PC-3 (cell line): Measurements from ENCODE around the gene SIDT1. TPM values are rescaled to one million over a fixed set of nuclear protein-coding genes. Genes with fewer than 3 reads are reported as not detected.

Experiments
- ATAC-seq: fragments of 200-7000 bp; cut with Tn5 transposase; 2 replicates; pipeline ENCODE4 v1.9.1; 2020; ENCODE audit warnings: mild to moderate bottlenecking, moderate library complexity
- BruUV-seq: library from RNA; stranded (reverse); fragments of 400-500 nt; replicated peaks from 2 replicates; lab custom pipeline; 2021; lab: Mats Ljungman, UMichigan
- CTCF ChIA-PET: fragments of 300-600 bp; sonication (Branson Sonifier 250); formaldehyde crosslinking; loops from one replicate; lab custom pipeline; 2022; ENCODE audit warnings: antibody characterized with exemption; lab: Charles Lee
- POLR2A ChIA-PET: fragments of 300-600 bp; sonication (Branson Sonifier 250); formaldehyde crosslinking; loops from one replicate; lab custom pipeline; 2022; ENCODE audit warnings: antibody characterized with exemption; ENCODE audit not compliant: unreplicated experiment; lab: Charles Lee
- DNase-seq: peaks from one replicate; pipeline ENCODE4 v3.0.0-alpha.2; 2015
- H2AFZ ChIP-seq: fragments of 300-600 bp; sonication (generic); 2 replicates; pipeline ENCODE4 v1.6.0; 2016; ENCODE audit warnings: antibody characterized with exemption, low read length
- H3F3A ChIP-seq: fragments of 300-600 bp; sonication (generic); one replicate; pipeline ENCODE4 v1.6.0; 2017; ENCODE audit warnings: antibody characterized with exemption, low read length, control low read depth, mild to moderate bottlenecking; ENCODE audit not compliant: unreplicated experiment
- H3K27ac ChIP-seq: fragments of 300-600 bp; sonication (generic); 2 replicates; pipeline ENCODE4 v1.5.1; 2016; ENCODE audit warnings: mild to moderate bottlenecking, low read length
- H3K27me3 ChIP-seq: fragments of 300-600 bp; sonication (generic); 2 replicates; pipeline ENCODE4 v1.6.1; 2016; ENCODE audit warnings: low read length, mixed read lengths
- H3K36me3 ChIP-seq: fragments of 300-600 bp; sonication (generic); 2 replicates; pipeline ENCODE4 v1.6.1; 2016; ENCODE audit warnings: low read depth, mixed run types, low read length, mixed read lengths
- H3K4me1 ChIP-seq: fragments of 300-600 bp; sonication (generic); 2 replicates; pipeline ENCODE4 v1.5.1; 2016; ENCODE audit warnings: low read length; ENCODE audit not compliant: insufficient read depth
- H3K4me2 ChIP-seq: fragments of 300-600 bp; sonication (generic); 2 replicates; pipeline ENCODE4 v1.6.0; 2016; ENCODE audit warnings: low read length
- H3K4me3 ChIP-seq: fragments of 300-600 bp; sonication (generic); 2 replicates; pipeline ENCODE4 v1.5.1; 2016; ENCODE audit warnings: mild to moderate bottlenecking, low read length, mixed read lengths
- H3K79me2 ChIP-seq: fragments of 300-600 bp; sonication (generic); 2 replicates; pipeline ENCODE4 v1.6.1; 2017; ENCODE audit warnings: low read length, mixed read lengths
- H3K9ac ChIP-seq: fragments of 300-600 bp; sonication (generic); 2 replicates; pipeline ENCODE4 v1.6.0; 2016; ENCODE audit warnings: mild to moderate bottlenecking, low read length
- H3K9me2 ChIP-seq: fragments of 300-600 bp; sonication (generic); replicated peaks from 2 replicates; pipeline ENCODE4 v1.6.1; 2016; ENCODE audit warnings: mixed run types, low read length, mixed read lengths
- H3K9me3 ChIP-seq: fragments of 300-600 bp; sonication (generic); 2 replicates; pipeline ENCODE4 v1.6.1; 2016; ENCODE audit warnings: low read length, mixed read lengths
- H4K20me1 ChIP-seq: fragments of 300-600 bp; sonication (generic); 2 replicates; pipeline ENCODE4 v1.6.1; 2016; ENCODE audit warnings: low read length, mixed read lengths
- CTCF ChIP-seq: fragments of 300-600 bp; sonication (generic); conservative IDR thresholded peaks from 2 replicates; pipeline ENCODE4 v1.5.1; 2017; ENCODE audit warnings: antibody characterized with exemption, low read depth, mild to moderate bottlenecking, low read length
- EZH2 ChIP-seq: fragments of 300-600 bp; sonication (generic); IDR thresholded peaks from one replicate; pipeline ENCODE4 v1.6.1; 2017; ENCODE audit warnings: antibody characterized with exemption, mild to moderate bottlenecking, low read length; ENCODE audit not compliant: unreplicated experiment
- EZH2phosphoT487 ChIP-seq: fragments of 300-600 bp; sonication (generic); IDR thresholded peaks from 2 replicates; pipeline ENCODE4 v1.6.1; 2018; ENCODE audit warnings: mild to moderate bottlenecking, antibody characterized with exemption, low read length, borderline replicate concordance
- intact Hi-C: fragments of 100-400 bp; cut with micrococcal nuclease; formaldehyde crosslinking; loops from 2 replicates; pipeline ENCODE4 v1.9.0; 2023
- total RNA-seq: library from RNA; depleted of rRNA; stranded (reverse); fragments of >200 nt; gene quantifications from 2 replicates; pipeline ENCODE4 v1.2.3, GENCODE V29; 2014

SIDT1 gene
- total RNA-seq, 1 experiment from 2014 or later = 14.1 TPM

DNA sequence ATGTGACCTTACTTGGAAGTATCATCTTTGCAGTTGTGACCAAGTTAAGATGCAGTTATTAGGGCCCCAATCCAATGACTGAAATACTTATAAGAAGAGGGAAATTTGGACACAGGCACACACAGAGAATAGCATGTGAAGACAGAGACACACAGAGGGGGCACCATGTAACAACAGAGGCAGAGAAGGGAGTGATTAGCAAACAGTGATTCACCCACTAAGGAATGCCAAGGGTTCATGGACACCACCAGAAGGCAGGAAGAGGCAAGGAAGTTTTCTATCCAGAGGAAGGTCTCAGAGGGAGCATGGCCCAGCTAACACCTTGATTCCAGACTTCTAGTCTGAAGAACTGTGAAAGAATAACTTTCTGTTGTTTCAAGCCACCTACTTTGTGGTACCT is 25.0 kb downstream of the SIDT1 start:
- peaks cover 82% of the 10 kb centered on the region for H3K4me1 ChIP-seq
- POLR2A ChIA-PET = interaction anchor here (0.5 kb wide), 1 partner anchor 21 kb away, joined by 3 read pairs; no protein-coding TSS in a partner anchor
- peak; percentile 69 for ATAC-seq

DNA sequence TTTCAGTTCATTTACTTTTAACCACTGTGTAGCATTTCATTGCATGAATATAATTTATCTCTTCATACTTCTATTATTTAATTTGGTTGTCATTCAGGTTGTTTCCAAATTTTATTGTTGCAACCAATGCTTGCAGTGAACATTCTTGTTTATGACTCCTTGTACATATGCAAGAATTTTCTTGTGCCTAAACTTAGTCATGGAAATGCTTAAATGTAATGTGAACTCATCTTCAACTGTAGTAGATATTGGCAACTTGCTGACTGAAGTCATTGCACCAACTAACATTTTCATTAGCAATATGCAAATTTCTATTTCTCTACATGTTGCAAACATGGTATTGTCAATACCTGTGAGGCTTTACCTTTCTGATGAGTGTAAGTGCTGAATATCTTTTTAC is 26.7 kb downstream of the SIDT1 start:
- H3K27ac ChIP-seq = peak overlapping the region; percentile 96; the same call in 1 of the 2 replicates
- no peak overlapping the region for H2AFZ ChIP-seq
- no peak overlapping the region for H3K9ac ChIP-seq
- ATAC-seq = no peak
- ChIA-PET CTCF (interaction anchor here (1.4 kb wide), 1 partner anchor 19 kb away, joined by 6 read pairs; no protein-coding TSS in a partner anchor), POLR2A (no interaction called here)
- H4K20me1 ChIP-seq = no peaks in the 10 kb centered on the region
- no peaks in the 10 kb centered on the region for H3K36me3 ChIP-seq
- BruUV-seq = no TSS peak
- H3K79me2 ChIP-seq = peaks cover 14% of the 10 kb centered on the region
- no peak for TF ChIP-seq EZH2phosphoT487
- H3K4me3 ChIP-seq = no peak overlapping the region
- H3K27me3 ChIP-seq = no peaks in the 10 kb centered on the region
- peaks cover 12% of the 10 kb centered on the region for H3F3A ChIP-seq
- no peak overlapping the region for H3K4me2 ChIP-seq
- H3K9me2 ChIP-seq = no peaks in the 10 kb centered on the region
- no peaks in the 10 kb centered on the region for H3K9me3 ChIP-seq
- DNase-seq = peak; percentile 24
- H3K4me1 ChIP-seq = peaks cover 70% of the 10 kb centered on the region
- intact Hi-C loops = loop anchor here (10.0 kb wide), 1 partner anchor 186 kb away; the partner anchor contains the start of genes ATP6V1A and NAA50

More for the DNA sequence above, 25.0 kb downstream of the SIDT1 start:
- Histone ChIP-seq H3K27me3 (no peaks in the 10 kb centered on the region), H3K27ac (peak overlapping the region; percentile 96), H3K36me3 (0 out of 2 replicates have a peak, but pooled peaks cover 3% of the 10 kb centered on the region), H3F3A (peaks cover 12% of the 10 kb centered on the region), H3K9me3 (no peaks in the 10 kb centered on the region), H3K79me2 (peaks cover 21% of the 10 kb centered on the region), H3K9me2 (no peaks in the 10 kb centered on the region), H3K4me3 (peak overlapping the region; percentile 31), H3K4me2 (peak overlapping the region; percentile 67), H3K9ac (peak overlapping the region; percentile 75), H2AFZ (peak overlapping the region; percentile 51; the same call in 1 of the 2 replicates), H4K20me1 (no peaks in the 10 kb centered on the region)
- no TSS peak for BruUV-seq
- peak; percentile 95 for DNase-seq
- intact Hi-C loops = loop anchor here (1.0 to 10.0 kb wide), 5 partner anchors 21 to 187 kb away; partner anchors contain the start of genes ATP6V1A, NAA50, SIDT1 and SPICE1
- CTCF ChIA-PET = interaction anchor here (1.1 to 1.8 kb wide), 2 partner anchors 20 to 64 kb away, joined by 3 to 8 read pairs; no protein-coding TSS in a partner anchor
- TF ChIP-seq CTCF = peak; percentile 64
- TF ChIP-seq EZH2 = no peak

DNA sequence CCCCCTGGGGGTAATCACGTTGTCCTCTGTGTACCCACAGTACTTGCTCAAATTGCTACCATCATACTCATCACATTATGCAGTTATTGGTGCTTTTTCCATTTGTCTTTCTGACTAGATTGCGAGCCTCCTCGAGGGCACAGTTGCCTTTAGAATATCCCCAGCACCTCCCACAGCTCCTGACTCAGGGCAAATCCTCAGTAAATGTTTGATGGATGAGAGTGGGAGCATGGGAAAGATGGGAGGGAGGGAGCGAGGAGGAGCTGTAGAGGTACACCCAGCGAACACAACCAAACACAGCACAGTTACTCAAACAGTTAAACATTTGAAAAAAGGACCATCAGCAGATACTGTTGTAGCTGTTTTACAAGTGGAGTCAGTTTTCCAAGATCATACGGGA is 27.9 kb downstream of the SIDT1 start:
- no peaks in the 10 kb centered on the region for H3K9me3 ChIP-seq
- intact Hi-C loops = no loop called here
- ChIA-PET CTCF (no interaction called here), POLR2A (interaction anchor here (1.3 kb wide), 1 partner anchor 46 kb away, joined by 6 read pairs; the partner anchor contains the start of gene SPICE1)
- no peaks in the 10 kb centered on the region for H4K20me1 ChIP-seq
- H3K79me2 ChIP-seq = peaks cover 14% of the 10 kb centered on the region
- H3K36me3 ChIP-seq = no peaks in the 10 kb centered on the region
- BruUV-seq = no TSS peak
- no peaks in the 10 kb centered on the region for H3K9me2 ChIP-seq
- H3F3A ChIP-seq = peaks cover 12% of the 10 kb centered on the region
- H3K27me3 ChIP-seq = no peaks in the 10 kb centered on the region
- DNase-seq (no peak), ATAC-seq (no peak)
- no peak overlapping the region for H3K4me3 ChIP-seq
- H3K27ac ChIP-seq = 0 out of 2 replicates have a peak overlapping the region, but pooled peaks have one; percentile 36
- TF ChIP-seq CTCF (no peak), EZH2phosphoT487 (no peak), EZH2 (no peak)
- no peak overlapping the region for H2AFZ ChIP-seq
- no peak overlapping the region for H3K4me2 ChIP-seq
- no peak overlapping the region for H3K9ac ChIP-seq
- peaks cover 59% of the 10 kb centered on the region for H3K4me1 ChIP-seq
